Endometrial microvascular endothelial cells (primary cell): ENCODE results near the gene MRPL11. TPM values are rescaled to one million over a fixed set of nuclear protein-coding genes. Genes with fewer than 3 reads are reported as not detected.
"Not testable (repeated sequence)": the region's sequence is repeated elsewhere in the genome, so short reads cannot be mapped to it uniquely, and the experiment has no call there.

Experiments
- in situ Hi-C: cut with HindIII; loops from 2 replicates; pipeline ENCODE4 v1.10.0; 2017; ENCODE audit warnings: low sequenced_read_pairs, low pct_unique_long_range_greater_than_20kb; ENCODE audit errors: inconsistent ontology term
- total RNA-seq: library from RNA; depleted of rRNA; stranded (reverse); fragments of >200 nt; gene quantifications from one replicate; pipeline ENCODE4 v1.2.3, GENCODE V29; 2015; ENCODE audit errors: inconsistent ontology term

Gene MRPL11
- total RNA-seq, 1 donor from 2014 or later = 77.6 TPM

GRCh38 chr11:66440101-66440939, 1.7 kb upstream of the MRPL11 start:
- in situ Hi-C loops = not testable (repeated sequence)

GRCh38 chr11:66437979-66438503, 607 bp downstream of the MRPL11 start:
- in situ Hi-C loops = no loop called here

GRCh38 chr11:66432597-66432996, 6.1 kb downstream of the MRPL11 start:
- in situ Hi-C loops = no loop called here

DNA sequence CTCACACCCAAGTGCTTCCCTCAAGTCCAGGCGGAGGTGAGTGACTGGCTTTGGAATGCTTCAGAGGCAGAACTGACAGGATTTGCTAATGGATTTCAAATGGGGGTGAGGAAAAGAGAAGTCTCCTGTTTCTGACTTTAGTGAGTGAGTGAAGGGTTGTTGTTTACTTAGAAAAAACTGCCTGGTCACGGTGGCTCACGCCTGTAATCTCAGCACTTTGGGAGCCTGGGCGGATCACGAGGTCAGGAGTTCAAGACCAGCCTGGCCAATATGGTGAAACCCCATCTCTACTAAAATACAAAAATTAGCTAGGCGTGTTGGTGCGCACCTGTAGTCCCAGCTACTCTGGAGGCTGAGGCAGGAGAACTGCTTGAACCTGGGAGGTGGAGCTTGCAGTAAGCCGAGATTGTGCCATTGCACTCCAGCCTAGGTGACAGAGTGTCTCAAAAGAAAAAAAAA, 6.7 kb downstream of the MRPL11 start:
- in situ Hi-C loops = not testable (repeated sequence)

GRCh38 chr11:66431287-66431686, 7.4 kb downstream of the MRPL11 start:
- in situ Hi-C loops = not testable (repeated sequence)

DNA sequence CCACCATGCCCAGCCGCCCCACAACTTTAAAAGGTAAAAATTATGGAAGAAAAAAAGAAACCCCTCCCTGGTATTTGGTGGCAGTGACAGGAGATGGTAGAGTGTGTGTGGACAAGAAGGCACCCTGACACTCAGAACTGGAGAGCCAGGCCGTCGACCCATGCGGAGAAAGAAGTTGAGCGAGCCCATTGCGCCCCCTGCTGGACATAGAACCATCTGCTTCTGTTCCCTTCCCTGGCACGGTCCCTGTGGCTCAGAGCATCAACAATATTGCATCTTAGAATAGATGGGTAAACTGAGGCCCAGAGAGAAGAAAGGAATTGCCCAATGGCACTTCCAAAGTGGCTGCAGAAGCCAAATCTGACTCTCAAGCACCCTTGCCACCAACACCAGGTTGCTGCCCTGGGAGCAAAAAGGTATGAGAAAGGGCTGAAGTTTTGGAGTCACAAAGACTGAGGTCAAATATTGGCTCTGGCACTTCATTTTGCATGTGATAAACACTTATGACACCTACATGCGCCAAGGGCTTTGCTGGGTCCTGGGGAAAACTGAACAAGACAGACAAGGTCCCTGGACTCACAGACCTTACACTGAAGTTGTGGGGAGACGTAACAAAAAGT, 8.6 kb downstream of the MRPL11 start:
- in situ Hi-C loops = no loop called here

DNA sequence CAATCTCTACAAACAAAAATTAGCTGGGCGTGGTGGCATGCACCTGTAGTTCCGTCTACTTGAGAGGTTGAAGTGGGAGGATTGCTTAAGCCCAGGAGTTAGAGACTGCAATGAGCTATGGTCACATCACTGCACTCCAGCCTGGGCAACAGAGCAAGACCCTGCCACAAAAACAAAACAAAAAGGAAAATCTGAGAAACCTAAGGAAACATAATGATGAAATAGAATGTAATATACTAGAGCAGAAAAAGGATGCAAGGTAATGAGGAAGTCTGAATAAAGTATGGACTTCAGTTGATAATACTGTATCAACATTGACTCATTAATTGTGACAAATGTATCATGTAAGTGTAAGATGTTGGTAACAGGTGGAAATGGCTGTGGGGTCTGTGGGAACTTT, 9.7 kb downstream of the MRPL11 start:
- in situ Hi-C loops = no loop called here

DNA sequence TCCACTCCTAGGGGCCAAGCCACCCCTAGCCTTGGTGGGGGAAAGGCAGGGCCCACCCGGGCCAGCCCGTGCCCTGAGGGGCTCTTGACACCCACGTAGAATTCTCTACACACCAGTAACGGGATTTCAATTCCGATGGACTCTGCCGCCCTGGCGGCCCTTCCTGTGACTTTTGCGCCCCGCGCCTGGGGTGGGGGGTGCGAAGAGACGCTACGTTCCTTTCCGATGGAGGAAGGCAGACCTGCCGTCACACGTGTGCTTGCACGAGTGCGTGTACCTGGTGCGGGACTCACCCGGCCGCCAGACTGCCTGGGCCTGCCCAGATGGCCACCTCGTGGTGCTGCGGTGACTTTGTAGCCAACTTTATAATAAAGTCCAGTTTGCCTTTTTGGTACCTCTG, 12.3 kb downstream of the MRPL11 start:
- in situ Hi-C loops = no loop called here

DNA sequence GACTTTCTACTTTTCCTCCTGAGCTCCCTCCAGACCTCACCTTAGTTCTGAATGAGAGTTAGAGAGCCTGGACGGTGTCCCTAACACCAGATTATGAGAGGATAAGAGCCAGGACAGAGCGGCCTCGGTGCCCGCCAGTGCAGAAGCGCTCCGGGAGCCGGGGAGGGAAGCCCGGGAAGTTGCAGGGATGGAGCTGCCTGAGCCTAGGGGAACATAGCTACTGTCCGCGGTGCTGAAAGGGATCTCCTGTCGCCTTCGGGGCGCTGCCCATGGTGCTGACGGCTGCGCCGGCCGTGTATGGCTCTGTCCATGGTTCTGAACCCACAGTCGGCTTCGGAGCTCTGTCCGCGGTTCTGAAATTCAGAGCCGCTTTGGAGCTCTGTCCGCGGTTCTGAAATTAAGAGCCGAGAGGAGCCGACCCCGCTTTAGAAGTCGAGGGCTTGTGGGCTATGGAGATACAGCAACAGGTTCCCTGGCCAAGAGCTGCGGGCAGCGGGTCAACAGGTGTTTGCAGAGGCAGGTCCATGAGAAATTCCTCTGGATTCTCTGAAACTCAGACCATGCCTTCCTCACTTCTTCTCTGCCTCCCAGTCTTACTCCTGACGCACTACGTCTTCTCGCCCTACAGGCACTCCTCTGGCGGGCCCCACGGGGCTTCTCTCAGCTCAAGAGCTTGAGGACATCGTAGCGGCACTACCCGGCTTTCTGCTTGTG, 17.0 kb downstream of the MRPL11 start:
- in situ Hi-C loops = loop anchor here (25.0 kb wide), 1 partner anchor 266 kb away; the partner anchor contains the start of gene RBM4B

DNA sequence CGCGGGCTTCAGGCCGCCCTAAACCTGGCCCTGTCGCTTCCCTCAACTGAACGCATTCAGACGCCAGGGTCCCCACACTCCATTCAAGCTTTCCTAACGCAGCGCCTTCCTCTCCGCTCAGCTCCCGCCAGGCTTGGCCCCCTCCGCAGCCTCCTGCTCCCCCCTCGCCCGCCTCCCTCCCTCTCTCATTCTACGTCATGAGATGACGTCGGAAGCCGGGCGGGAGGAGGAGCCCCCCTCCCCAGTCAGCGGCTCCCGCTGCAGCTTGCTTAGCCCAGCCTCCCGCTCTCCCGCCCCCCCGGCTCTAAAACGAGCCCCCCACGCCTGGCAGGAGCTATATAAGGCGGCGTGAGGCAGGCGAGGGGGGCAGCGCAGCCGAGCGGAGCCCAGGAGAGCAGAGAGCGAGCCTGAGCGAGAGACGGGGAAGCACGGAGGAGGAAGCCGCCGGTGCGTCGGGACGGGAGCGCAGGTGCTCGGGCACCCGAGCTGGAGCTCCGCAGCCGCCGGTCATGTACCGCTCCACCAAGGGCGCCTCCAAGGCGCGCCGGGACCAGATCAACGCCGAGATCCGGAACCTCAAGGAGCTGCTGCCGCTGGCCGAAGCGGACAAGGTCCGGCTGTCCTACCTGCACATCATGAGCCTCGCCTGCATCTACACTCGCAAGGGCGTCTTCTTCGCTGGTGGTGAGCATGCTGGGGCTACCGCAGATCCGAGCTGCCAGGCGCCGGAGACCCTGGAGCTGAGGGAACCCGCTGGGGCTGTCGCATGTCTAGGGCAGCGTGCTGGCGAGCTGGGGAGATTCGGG, 17.8 kb downstream of the MRPL11 start, which contains the start of gene NPAS4:
TSS of gene NPAS4 (plus strand) at position 365 of the 806 bp plus-strand sequence. CDS start at position 510, 145 bp downstream.
- in situ Hi-C loops = loop anchor here (25.0 kb wide), 1 partner anchor 266 kb away; the partner anchor contains the start of gene RBM4B

- in situ Hi-C loops = loop anchor here (25.0 kb wide), 1 partner anchor 267 kb away; the partner anchor contains the start of gene RBM4B
Observed at GRCh38 chr11:66419825-66420224, 18.8 kb downstream of the MRPL11 start.

- in situ Hi-C loops = loop anchor here (25.0 kb wide), 1 partner anchor 268 kb away; the partner anchor contains the start of gene RBM4B
Observed at GRCh38 chr11:66418986-66419308, 19.7 kb downstream of the MRPL11 start.

GRCh38 chr11:66418168-66418985, 20.3 kb downstream of the MRPL11 start:
- in situ Hi-C loops = loop anchor here (25.0 kb wide), 1 partner anchor 269 kb away; the partner anchor contains the start of gene RBM4B

DNA sequence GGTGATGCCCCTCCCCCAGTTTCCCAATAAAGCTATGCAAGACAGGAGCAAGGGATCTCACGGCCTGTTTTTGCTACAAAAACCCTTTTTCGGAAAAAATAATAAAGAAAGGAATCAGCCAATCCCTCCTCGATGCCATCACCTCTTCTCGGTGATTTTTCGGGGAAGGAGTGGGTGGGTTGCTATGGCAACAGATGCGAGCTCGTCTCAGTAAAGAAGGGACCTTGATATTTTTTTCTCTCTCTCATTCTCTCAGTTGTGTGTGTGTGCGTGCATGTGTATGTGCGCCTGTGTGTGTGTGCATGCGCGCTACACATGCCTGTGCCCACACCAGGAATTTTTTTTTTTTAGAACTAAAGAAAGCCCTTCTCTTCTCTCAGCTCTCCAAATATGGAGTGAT, 21.6 kb downstream of the MRPL11 start:
- in situ Hi-C loops = loop anchor here (25.0 kb wide), 1 partner anchor 270 kb away; the partner anchor contains the start of gene RBM4B

DNA sequence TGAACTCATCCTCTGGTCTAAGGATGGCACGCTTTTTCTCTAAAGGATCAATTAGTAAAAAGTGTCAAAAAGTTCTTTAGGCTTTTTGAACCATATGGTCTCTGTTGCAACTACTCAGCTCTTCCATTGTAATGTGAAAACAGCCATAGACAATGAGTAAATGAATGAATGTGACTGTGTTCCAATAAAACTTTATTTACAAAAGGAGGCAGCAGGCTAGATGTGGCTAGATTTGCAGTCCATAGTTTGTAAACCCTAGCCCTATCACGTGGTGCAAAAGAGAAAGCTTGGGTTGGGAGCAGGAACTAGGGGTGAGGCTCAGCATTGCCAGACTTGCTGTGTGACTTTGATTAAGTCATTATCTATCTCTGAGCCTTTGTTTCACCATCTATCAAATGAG, 23.2 kb downstream of the MRPL11 start:
- in situ Hi-C loops = loop anchor here (25.0 kb wide), 1 partner anchor 272 kb away; the partner anchor contains the start of gene RBM4B

GRCh38 chr11:66414120-66414934, 24.3 kb downstream of the MRPL11 start:
- in situ Hi-C loops = loop anchor here (25.0 kb wide), 1 partner anchor 273 kb away; the partner anchor contains the start of gene RBM4B
